Measurements from ENCODE around the gene IFIT3.

IFIT3 gene

GRCh38 chr10:89299031-89299430 is 28.8 kb upstream of the IFIT3 start:
- Mint-ChIP-seq H3K4me1 (peaks cover 80% of the 10 kb centered on the region), H3K27ac (peak overlapping the region; percentile 79), H3K36me3 (peaks cover 13% of the 10 kb centered on the region), H3K27me3 (no peaks in the 10 kb centered on the region), H3K9me3 (peaks cover 6% of the 10 kb centered on the region), H3K4me3 (no peak overlapping the region)

GRCh38 chr10:89301232-89301631 is 26.6 kb upstream of the IFIT3 start:
- H3K4me1 Mint-ChIP-seq, result peaks cover 78% of the 10 kb centered on the region
- H3K27ac Mint-ChIP-seq, result peak overlapping the region; percentile 90
- H3K27me3 Mint-ChIP-seq, result no peaks in the 10 kb centered on the region
- H3K9me3 Mint-ChIP-seq, result peaks cover 6% of the 10 kb centered on the region
- peaks cover 27% of the 10 kb centered on the region for H3K36me3 Mint-ChIP-seq
- H3K4me3 Mint-ChIP-seq, result peak overlapping the region; percentile 92

- peak within 1 kb of the TSS; percentile 92 for H3K4me3 Mint-ChIP-seq
- H3K36me3 Mint-ChIP-seq, result peaks cover 33% of the 10 kb centered on the region
- H3K4me1 Mint-ChIP-seq, result peaks cover 73% of the 10 kb centered on the region
- H3K27ac Mint-ChIP-seq, result peak within 1 kb of the TSS; percentile 90
- H3K9me3 Mint-ChIP-seq, result peaks cover 8% of the 10 kb centered on the region
- H3K27me3 Mint-ChIP-seq, result no peaks in the 10 kb centered on the region
Observed at GRCh38 chr10:89301721-89302445, 25.9 kb upstream of the IFIT3 start, which contains the start of gene IFIT2. Gene IFIT2, plus strand, starts transcription at chr10:89302046. Its CDS starts 78 bp downstream, at chr10:89302124.

DNA sequence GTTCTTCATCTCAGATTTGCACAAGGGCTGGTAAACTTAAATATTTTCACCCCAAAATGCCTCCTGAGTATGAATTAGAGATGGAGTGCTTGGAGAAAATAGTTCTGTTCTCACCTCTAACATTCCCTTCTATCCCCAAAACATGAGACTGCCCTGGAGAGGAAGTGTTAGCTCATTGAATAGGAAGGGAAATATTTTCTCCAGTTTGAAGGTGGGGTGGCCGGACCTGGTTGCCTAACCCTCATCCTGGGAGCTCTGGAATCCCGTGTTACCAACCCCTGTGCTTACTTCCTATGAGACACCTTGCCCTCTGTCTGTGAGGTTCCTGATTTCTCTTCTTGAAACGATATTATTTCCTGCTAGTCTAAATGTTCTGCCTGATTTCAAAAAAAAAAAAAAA is 25.2 kb upstream of the IFIT3 start:
- Mint-ChIP-seq H3K4me1 (peaks cover 71% of the 10 kb centered on the region), H3K27ac (peak overlapping the region; percentile 46)

DNA sequence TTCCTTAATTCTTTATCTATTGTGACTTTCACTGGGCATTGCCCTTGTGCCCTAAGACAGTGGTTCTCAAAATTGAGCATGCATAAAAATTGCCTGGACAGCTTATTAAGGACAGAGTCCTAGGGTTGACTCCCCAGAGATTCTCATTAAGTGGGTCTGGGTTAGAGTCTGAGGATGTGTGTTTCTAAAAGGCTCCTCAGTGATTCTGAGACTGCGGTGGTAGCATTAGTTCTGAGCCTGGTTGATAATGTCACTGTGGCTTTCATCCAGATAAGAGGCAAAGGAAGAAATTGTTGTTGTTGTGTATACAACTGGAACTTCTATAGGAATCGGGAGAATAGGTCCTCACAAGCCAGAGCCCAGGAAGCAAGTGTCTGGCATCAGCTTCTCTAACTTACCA is 24.6 kb upstream of the IFIT3 start:
- peak overlapping the region; percentile 9 for H3K27ac Mint-ChIP-seq
- H3K4me3 Mint-ChIP-seq, result peak overlapping the region; percentile 92
- peaks cover 67% of the 10 kb centered on the region for H3K4me1 Mint-ChIP-seq
- H3K36me3 Mint-ChIP-seq, result peaks cover 43% of the 10 kb centered on the region
- H3K27me3 Mint-ChIP-seq, result no peaks in the 10 kb centered on the region
- H3K9me3 Mint-ChIP-seq, result peaks cover 11% of the 10 kb centered on the region

More for the DNA sequence above, 25.2 kb upstream of the IFIT3 start:
- Mint-ChIP-seq H3K9me3 (peaks cover 11% of the 10 kb centered on the region), H3K27me3 (no peaks in the 10 kb centered on the region), H3K36me3 (peaks cover 38% of the 10 kb centered on the region), H3K4me3 (peak overlapping the region; percentile 92)

DNA sequence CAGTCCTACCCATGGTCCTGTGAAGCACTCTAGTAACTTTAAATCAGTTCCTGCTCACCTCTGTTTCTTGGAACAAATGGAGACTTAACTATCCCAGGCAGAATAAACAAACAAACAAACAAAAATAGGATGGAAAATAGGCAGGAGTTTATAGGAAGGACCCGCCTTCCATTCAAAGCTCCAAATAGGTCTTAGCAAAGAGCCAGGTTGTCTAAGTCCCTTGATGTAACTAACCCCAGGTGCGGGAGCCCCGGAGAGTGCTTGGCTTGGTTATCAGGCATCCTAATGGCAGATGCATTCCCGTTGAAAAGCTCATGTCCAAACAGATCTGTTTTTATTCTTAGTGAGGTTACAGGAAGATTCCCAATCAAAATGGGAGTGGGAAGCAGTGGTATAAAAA is 23.8 kb upstream of the IFIT3 start:
- Mint-ChIP-seq H3K4me3 (peak overlapping the region; percentile 92), H3K27ac (peak overlapping the region; percentile 53), H3K4me1 (peaks cover 63% of the 10 kb centered on the region), H3K36me3 (peaks cover 42% of the 10 kb centered on the region), H3K27me3 (no peaks in the 10 kb centered on the region), H3K9me3 (peaks cover 11% of the 10 kb centered on the region)

GRCh38 chr10:89304446-89304845 is 23.4 kb upstream of the IFIT3 start:
- no peak overlapping the region for H3K4me3 Mint-ChIP-seq
- H3K36me3 Mint-ChIP-seq, result peaks cover 43% of the 10 kb centered on the region
- peak overlapping the region; percentile 18 for H3K27ac Mint-ChIP-seq
- H3K4me1 Mint-ChIP-seq, result peaks cover 59% of the 10 kb centered on the region
- H3K9me3 Mint-ChIP-seq, result peaks cover 11% of the 10 kb centered on the region
- H3K27me3 Mint-ChIP-seq, result no peaks in the 10 kb centered on the region

GRCh38 chr10:89304925-89305324 is 22.9 kb upstream of the IFIT3 start:
- H3K27ac Mint-ChIP-seq, result no peak overlapping the region
- no peaks in the 10 kb centered on the region for H3K27me3 Mint-ChIP-seq
- H3K4me1 Mint-ChIP-seq, result peaks cover 54% of the 10 kb centered on the region
- no peak overlapping the region for H3K4me3 Mint-ChIP-seq
- peaks cover 42% of the 10 kb centered on the region for H3K36me3 Mint-ChIP-seq
- H3K9me3 Mint-ChIP-seq, result peaks cover 10% of the 10 kb centered on the region

DNA sequence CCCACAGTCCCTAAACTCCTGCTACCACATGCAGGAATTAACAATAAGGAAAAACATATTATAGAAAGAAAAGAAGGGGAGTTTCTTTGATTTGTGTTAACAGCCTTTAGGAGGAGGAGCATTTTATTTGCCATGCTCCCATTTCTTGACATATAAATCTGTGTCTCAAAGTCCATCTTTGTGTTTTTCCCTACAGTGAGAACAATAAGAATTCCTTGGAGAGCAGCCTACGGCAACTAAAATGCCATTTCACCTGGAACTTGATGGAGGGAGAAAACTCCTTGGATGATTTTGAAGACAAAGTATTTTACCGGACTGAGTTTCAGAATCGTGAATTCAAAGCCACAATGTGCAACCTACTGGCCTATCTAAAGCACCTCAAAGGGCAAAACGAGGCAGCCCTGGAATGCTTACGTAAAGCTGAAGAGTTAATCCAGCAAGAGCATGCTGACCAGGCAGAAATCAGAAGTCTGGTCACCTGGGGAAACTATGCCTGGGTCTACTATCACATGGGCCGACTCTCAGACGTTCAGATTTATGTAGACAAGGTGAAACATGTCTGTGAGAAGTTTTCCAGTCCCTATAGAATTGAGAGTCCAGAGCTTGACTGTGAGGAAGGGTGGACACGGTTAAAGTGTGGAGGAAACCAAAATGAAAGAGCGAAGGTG is 21.9 kb upstream of the IFIT3 start:
- peaks cover 46% of the 10 kb centered on the region for H3K4me1 Mint-ChIP-seq
- H3K4me3 Mint-ChIP-seq, result no peak overlapping the region
- H3K9me3 Mint-ChIP-seq, result peaks cover 10% of the 10 kb centered on the region
- peaks cover 42% of the 10 kb centered on the region for H3K36me3 Mint-ChIP-seq
- H3K27ac Mint-ChIP-seq, result peak overlapping the region; percentile 38
- H3K27me3 Mint-ChIP-seq, result no peaks in the 10 kb centered on the region

DNA sequence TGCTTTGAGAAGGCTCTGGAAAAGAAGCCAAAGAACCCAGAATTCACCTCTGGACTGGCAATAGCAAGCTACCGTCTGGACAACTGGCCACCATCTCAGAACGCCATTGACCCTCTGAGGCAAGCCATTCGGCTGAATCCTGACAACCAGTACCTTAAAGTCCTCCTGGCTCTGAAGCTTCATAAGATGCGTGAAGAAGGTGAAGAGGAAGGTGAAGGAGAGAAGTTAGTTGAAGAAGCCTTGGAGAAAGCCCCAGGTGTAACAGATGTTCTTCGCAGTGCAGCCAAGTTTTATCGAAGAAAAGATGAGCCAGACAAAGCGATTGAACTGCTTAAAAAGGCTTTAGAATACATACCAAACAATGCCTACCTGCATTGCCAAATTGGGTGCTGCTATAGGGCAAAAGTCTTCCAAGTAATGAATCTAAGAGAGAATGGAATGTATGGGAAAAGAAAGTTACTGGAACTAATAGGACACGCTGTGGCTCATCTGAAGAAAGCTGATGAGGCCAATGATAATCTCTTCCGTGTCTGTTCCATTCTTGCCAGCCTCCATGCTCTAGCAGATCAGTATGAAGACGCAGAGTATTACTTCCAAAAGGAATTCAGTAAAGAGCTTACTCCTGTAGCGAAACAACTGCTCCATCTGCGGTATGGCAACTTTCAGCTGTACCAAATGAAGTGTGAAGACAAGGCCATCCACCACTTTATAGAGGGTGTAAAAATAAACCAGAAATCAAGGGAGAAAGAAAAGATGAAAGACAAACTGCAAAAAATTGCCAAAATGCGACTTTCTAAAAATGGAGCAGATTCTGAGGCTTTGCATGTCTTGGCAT is 21.1 kb upstream of the IFIT3 start:
- Mint-ChIP-seq H3K27ac (no peak overlapping the region), H3K36me3 (peaks cover 42% of the 10 kb centered on the region), H3K4me1 (peaks cover 41% of the 10 kb centered on the region)

DNA sequence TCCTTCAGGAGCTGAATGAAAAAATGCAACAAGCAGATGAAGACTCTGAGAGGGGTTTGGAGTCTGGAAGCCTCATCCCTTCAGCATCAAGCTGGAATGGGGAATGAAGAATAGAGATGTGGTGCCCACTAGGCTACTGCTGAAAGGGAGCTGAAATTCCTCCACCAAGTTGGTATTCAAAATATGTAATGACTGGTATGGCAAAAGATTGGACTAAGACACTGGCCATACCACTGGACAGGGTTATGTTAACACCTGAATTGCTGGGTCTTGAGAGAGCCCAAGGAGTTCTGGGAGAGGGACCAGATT is 20.6 kb upstream of the IFIT3 start:
- Mint-ChIP-seq H3K27me3 (no peaks in the 10 kb centered on the region), H3K36me3 (peaks cover 43% of the 10 kb centered on the region), H3K27ac (no peak overlapping the region), H3K4me3 (no peak overlapping the region), H3K9me3 (peaks cover 10% of the 10 kb centered on the region), H3K4me1 (peaks cover 36% of the 10 kb centered on the region)

More for the DNA sequence above, 21.1 kb upstream of the IFIT3 start:
- no peaks in the 10 kb centered on the region for H3K27me3 Mint-ChIP-seq
- H3K9me3 Mint-ChIP-seq, result peaks cover 10% of the 10 kb centered on the region
- no peak overlapping the region for H3K4me3 Mint-ChIP-seq

GRCh38 chr10:89308266-89308665 is 19.5 kb upstream of the IFIT3 start:
- Mint-ChIP-seq H3K9me3 (peaks cover 10% of the 10 kb centered on the region), H3K27ac (no peak overlapping the region), H3K4me1 (peaks cover 25% of the 10 kb centered on the region), H3K4me3 (no peak overlapping the region), H3K36me3 (peaks cover 41% of the 10 kb centered on the region), H3K27me3 (no peaks in the 10 kb centered on the region)

- H3K4me3 Mint-ChIP-seq, result no peak overlapping the region
- H3K4me1 Mint-ChIP-seq, result peaks cover 20% of the 10 kb centered on the region
- H3K27me3 Mint-ChIP-seq, result no peaks in the 10 kb centered on the region
- peaks cover 40% of the 10 kb centered on the region for H3K36me3 Mint-ChIP-seq
- no peak overlapping the region for H3K27ac Mint-ChIP-seq
- peaks cover 10% of the 10 kb centered on the region for H3K9me3 Mint-ChIP-seq
Observed at GRCh38 chr10:89308736-89309135, 19.1 kb upstream of the IFIT3 start.

GRCh38 chr10:89309156-89310055 is 18.4 kb upstream of the IFIT3 start:
- H3K9me3 Mint-ChIP-seq, result peaks cover 10% of the 10 kb centered on the region
- no peaks in the 10 kb centered on the region for H3K27me3 Mint-ChIP-seq
- peaks cover 35% of the 10 kb centered on the region for H3K36me3 Mint-ChIP-seq
- H3K27ac Mint-ChIP-seq, result no peak overlapping the region
- H3K4me1 Mint-ChIP-seq, result peaks cover 14% of the 10 kb centered on the region
- no peak overlapping the region for H3K4me3 Mint-ChIP-seq

Data from activated naive CD4-positive, alpha-beta T cell treated with anti-CD3 and anti-CD28 coated beads, Interleukin-2, amount 50 U/mL, for 24 hours (primary cell).